Stimulated activated naive CD8-positive, alpha-beta T cell treated with anti-CD3 and anti-CD28 coated beads, Interleukin-15, Interleukin-2, amounts not matched to agents 100 ng/mL and 50 ng/mL, for 24 hours (primary cell): ENCODE measurements around the gene CD302.
A peak's percentile ranks its signal among the peaks of the same experiment; 100 is the strongest.
"Not testable (repeated sequence)": the region's sequence is repeated elsewhere in the genome, so short reads cannot be mapped to it uniquely, and the experiment has no call there.

Experiments
- H3K27ac Mint-ChIP-seq: one replicate; pipeline ENCODE4 v1.8.0; 2021; ENCODE audit warnings: mild to moderate bottlenecking, mixed read lengths
- H3K27me3 Mint-ChIP-seq: one replicate; pipeline ENCODE4 v1.8.0; 2021; ENCODE audit warnings: mixed read lengths
- H3K36me3 Mint-ChIP-seq: one replicate; pipeline ENCODE4 v1.8.0; 2021; ENCODE audit warnings: low read depth, mixed read lengths
- H3K4me1 Mint-ChIP-seq: one replicate; pipeline ENCODE4 v1.8.0; 2021; ENCODE audit warnings: low read depth, mixed read lengths
- H3K4me3 Mint-ChIP-seq: one replicate; pipeline ENCODE4 v1.8.0; 2021; ENCODE audit warnings: mild to moderate bottlenecking, mixed read lengths
- H3K9me3 Mint-ChIP-seq: one replicate; pipeline ENCODE4 v1.8.0; 2021; ENCODE audit warnings: mixed read lengths

The CD302 gene, protein sequence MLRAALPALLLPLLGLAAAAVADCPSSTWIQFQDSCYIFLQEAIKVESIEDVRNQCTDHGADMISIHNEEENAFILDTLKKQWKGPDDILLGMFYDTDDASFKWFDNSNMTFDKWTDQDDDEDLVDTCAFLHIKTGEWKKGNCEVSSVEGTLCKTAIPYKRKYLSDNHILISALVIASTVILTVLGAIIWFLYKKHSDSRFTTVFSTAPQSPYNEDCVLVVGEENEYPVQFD

DNA sequence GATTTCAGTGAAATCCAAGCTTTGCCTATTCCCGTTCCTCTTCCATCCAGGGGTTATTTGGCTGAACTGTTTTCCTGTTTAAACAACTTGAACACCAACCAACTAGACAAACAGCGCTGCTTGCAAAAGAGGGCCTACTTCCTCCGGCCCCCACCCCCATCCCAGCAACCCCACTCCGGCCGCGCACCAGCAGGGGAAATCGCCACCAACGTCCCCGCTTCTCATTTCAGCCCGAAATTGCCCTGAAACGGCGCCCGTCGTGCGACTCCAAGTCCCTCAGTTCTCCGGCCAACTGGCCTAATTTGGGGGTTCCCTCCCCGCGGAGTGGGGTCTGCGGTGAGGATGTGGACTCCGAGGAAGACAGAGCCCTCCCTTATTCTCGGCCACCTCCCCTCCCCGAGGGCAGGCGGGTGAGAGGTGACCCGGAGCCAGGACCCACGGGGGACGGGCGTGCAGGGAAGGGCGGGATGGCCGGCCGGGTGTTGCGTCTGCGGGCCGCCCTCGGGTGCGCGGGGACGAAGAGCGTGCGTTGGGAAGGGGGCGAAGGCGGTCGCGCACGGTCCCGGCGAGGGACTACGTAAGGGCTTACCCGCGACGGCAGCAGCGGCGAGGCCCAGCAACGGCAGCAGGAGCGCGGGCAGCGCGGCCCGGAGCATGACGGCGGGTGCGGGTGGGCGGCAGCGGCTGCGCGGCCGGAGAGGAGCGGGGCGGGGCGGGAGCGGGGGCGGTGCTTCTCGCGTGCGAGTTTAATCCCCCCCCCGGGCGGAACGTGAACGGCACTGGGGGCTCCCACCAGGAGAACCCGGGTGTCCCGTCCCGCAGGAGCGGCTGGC, at the start of gene CD302:
CD302 (minus strand) TSS at position 666 of the 833 bp plus-strand sequence; CDS start at position 656, 10 bp downstream.
- H3K36me3 Mint-ChIP-seq: peaks cover 5% of the 10 kb centered on the region
- H3K4me3 Mint-ChIP-seq: peak within 1 kb of the TSS; percentile 75
- peaks cover 37% of the 10 kb centered on the region for H3K27me3 Mint-ChIP-seq
- H3K4me1 Mint-ChIP-seq: peaks cover 24% of the 10 kb centered on the region
- no peaks in the 10 kb centered on the region for H3K9me3 Mint-ChIP-seq
- peak within 1 kb of the TSS; percentile 36 for H3K27ac Mint-ChIP-seq

DNA sequence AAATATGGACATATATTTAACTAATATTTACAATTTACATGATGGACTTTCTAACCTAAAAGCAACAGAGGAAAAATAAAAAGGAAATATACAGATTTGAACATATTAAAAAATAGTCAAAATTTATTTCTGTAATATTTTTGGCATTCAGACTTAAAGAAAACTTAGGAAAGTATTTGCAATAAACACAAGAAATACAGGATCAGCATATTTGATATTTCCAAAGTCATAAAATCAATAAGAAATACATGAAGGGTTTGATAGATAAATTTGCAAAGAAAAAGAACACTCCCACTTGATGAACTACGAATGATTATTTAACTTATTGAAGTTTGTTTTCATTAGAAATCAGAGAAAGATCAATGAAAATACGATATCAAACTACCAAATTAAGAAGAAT, 48.6 kb upstream of the CD302 start:
- no peak overlapping the region for H3K27ac Mint-ChIP-seq
- H3K4me1 Mint-ChIP-seq: peaks cover 3% of the 10 kb centered on the region

DNA sequence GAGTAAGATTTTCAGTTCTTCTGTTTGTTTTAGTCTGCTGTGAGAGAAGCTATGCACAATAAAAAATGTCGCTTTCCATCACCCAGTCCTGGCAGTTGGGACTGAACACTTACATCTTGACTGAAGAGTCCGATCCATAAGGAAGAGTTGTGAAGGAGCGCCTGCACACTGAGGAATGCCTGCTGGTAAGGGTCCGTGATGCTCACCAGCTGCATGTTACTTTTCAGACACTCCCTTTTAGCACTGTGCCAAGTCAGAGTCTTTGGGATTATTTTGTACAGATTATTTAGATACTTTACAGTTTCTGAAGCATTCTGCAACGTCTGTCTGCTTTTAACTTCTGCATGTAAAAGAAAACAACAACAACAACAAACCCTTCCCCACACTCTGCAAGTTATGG, 42.6 kb upstream of the CD302 start:
- H3K4me3 Mint-ChIP-seq: no peak overlapping the region
- H3K27me3 Mint-ChIP-seq: no peaks in the 10 kb centered on the region
- H3K4me1 Mint-ChIP-seq: peaks cover 3% of the 10 kb centered on the region
- no peaks in the 10 kb centered on the region for H3K9me3 Mint-ChIP-seq
- no peak overlapping the region for H3K27ac Mint-ChIP-seq
- H3K36me3 Mint-ChIP-seq: peaks cover 52% of the 10 kb centered on the region

More for the DNA sequence above, 48.6 kb upstream of the CD302 start:
- Mint-ChIP-seq H3K27me3 (no peaks in the 10 kb centered on the region), H3K4me3 (no peak overlapping the region), H3K9me3 (no peaks in the 10 kb centered on the region), H3K36me3 (peaks cover 52% of the 10 kb centered on the region)

DNA sequence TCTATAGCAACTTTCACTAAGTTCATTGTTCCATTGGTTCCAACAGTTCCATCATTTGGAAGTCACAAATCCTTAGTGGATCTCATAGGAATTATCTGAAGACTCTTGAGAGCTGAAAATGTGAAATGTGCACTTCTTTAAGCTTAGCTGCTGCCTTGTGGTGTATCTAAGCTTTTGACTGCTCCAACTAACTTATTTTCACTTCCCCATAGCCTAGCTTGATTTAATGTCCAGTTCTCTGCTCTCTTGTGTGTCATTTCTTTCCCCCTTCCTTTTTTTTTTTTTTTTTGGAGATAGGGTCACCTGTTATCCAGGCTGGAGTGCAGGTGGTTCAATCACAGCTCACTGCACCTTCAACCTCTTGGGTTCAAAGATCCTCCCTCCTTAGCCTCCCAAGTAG, 34.9 kb upstream of the CD302 start:
- no peaks in the 10 kb centered on the region for H3K4me1 Mint-ChIP-seq
- H3K27ac Mint-ChIP-seq: no peak overlapping the region
- H3K27me3 Mint-ChIP-seq: no peaks in the 10 kb centered on the region
- no peaks in the 10 kb centered on the region for H3K9me3 Mint-ChIP-seq
- H3K36me3 Mint-ChIP-seq: peaks cover 73% of the 10 kb centered on the region
- H3K4me3 Mint-ChIP-seq: no peak overlapping the region

DNA sequence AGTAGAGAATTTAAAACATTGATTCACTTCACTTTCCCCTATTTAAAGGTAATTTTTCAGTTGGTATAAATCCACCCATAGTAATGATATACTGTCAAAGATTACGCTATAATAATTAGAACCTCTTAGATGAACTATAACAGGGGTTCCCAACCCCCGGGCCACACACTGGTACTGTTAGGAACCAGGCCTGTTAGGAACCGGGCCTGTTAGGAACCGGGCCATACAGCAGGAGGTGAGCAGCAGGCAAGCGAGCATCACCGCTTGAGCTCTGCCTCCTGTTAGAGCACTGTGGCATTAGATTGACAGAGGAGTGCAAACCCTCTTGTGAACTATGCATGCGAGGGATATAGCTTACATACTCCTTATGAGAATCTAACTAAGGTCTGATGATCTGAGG, 34.0 kb upstream of the CD302 start:
- no peaks in the 10 kb centered on the region for H3K27me3 Mint-ChIP-seq

DNA sequence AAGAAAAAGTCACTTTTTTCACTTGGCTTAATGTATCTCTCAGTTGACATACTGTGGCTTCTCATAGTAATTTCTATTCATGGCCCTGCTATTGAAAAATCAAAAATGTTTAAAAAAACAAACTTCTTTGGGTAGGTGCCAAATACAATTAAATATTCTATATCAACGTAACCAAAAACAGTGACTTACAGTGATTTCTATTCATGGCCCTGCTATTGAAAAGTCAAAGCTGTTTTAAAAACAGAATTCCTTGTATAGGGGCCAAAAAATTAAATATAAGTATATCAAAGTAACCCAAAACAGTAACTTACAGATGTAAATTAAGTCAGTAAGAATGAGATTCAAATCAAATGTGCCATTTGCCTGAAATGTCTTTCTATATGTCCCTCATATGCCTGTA, 31.4 kb upstream of the CD302 start:
- Mint-ChIP-seq H3K4me1 (peaks cover 6% of the 10 kb centered on the region), H3K36me3 (peaks cover 86% of the 10 kb centered on the region), H3K27me3 (no peaks in the 10 kb centered on the region), H3K4me3 (no peak overlapping the region), H3K9me3 (no peaks in the 10 kb centered on the region), H3K27ac (no peak overlapping the region)

More for the DNA sequence above, 34.0 kb upstream of the CD302 start:
- Mint-ChIP-seq H3K27ac (no peak overlapping the region), H3K4me3 (no peak overlapping the region), H3K4me1 (no peaks in the 10 kb centered on the region), H3K9me3 (no peaks in the 10 kb centered on the region), H3K36me3 (peaks cover 73% of the 10 kb centered on the region)

DNA sequence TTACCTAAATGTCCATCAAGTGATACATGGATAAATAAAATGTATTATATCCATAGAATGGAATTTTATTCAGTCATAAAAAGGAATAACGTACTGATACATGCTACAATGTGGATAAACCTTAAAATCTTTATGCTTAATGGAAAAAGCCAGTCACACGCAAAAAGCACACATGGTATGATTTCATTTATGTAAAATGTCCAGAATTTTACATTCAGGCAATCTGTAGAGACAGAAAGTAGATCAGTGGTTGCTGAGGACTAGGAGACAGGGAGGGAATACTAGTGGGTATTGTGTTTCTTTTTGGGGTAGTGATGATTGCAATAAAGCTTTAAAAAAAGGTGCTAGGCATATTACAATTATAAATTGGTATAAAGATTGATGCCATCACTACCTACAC, 30.7 kb upstream of the CD302 start:
- H3K4me3 Mint-ChIP-seq: no peak overlapping the region
- H3K27ac Mint-ChIP-seq: peak overlapping the region; percentile 45
- no peaks in the 10 kb centered on the region for H3K9me3 Mint-ChIP-seq
- H3K27me3 Mint-ChIP-seq: no peaks in the 10 kb centered on the region
- peaks cover 90% of the 10 kb centered on the region for H3K36me3 Mint-ChIP-seq
- peaks cover 6% of the 10 kb centered on the region for H3K4me1 Mint-ChIP-seq

DNA sequence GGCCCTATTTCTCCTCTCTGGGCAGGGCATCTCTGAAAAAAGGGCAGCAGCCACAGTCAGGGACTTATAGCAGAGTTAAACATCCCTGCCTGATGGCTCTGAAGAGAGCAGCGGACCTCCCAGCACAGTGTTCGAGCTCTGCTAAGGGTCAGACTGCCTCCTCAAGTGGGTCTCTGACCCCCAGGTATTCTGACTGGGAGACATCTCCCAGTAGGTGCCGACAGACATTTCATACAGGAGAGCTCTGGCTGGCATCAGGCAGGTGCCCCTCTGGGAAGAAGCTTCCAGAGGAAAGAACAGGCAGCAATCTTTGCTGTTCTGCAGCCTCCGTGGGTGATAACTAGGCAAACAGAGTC, 24.4 kb upstream of the CD302 start:
- H3K27me3 Mint-ChIP-seq, H3K4me1 Mint-ChIP-seq, H3K27ac Mint-ChIP-seq, H3K4me3 Mint-ChIP-seq, H3K9me3 Mint-ChIP-seq: not testable (repeated sequence)
- peaks cover 78% of the 10 kb centered on the region for H3K36me3 Mint-ChIP-seq

DNA sequence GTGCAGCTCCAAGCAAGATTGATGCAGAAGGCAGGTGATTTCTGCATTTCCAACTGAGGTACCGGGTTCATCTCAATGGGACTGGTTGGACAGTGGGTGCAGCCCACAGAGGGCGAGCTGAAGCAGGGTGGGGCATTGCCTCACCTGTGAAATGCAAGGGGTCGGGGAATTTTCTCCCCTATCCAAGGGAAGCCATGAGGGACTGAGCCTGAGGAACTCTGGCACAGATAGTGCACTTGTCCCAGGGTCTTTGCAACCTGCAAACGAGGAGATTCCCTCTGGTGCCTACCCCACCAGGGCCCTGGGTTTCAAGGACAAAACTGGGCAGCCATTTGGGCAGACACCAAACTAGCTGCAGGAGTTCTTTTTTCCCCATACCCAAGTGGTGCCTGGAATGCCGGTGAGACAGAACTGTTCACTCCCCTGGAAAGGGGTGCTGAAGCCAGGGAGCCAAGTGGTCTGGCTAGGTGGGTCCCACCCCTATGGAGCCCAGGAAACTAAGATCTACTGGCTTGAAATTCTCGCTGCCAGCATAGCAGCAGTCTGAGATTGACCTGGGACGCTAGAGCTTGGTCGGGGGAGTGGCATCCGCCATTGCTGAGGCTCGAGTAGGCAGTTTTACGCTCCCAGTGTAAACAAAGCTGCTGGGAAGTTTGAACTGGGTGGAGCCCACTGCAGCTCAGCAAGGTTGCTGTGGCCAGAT, 23.9 kb upstream of the CD302 start:
- peaks cover 78% of the 10 kb centered on the region for H3K36me3 Mint-ChIP-seq
- not testable (repeated sequence) for H3K27me3 Mint-ChIP-seq, H3K4me3 Mint-ChIP-seq, H3K27ac Mint-ChIP-seq, H3K9me3 Mint-ChIP-seq, H3K4me1 Mint-ChIP-seq

DNA sequence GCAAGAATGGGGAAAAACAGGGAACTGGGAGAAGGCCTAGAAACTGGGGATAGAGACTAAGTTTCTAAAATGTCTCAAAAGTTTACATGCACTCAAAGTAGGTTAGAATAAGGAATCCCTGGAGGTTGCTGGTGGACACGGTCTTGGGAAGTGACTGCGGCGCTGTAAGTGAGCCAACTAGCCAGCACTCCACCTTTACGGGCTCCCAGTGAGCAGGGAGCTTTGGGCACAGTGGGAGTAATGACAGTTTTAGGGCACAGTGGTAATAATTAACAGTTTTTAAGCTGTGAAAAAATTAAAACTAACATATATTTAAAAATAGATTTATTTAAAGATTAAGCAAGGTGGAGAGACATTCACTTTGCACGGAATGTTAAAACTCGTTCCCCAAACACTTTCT, 20.9 kb upstream of the CD302 start:
- H3K9me3 Mint-ChIP-seq: no peaks in the 10 kb centered on the region
- H3K27me3 Mint-ChIP-seq: no peaks in the 10 kb centered on the region
- peaks cover 67% of the 10 kb centered on the region for H3K36me3 Mint-ChIP-seq
- H3K4me3 Mint-ChIP-seq: no peak overlapping the region
- H3K4me1 Mint-ChIP-seq: no peaks in the 10 kb centered on the region
- H3K27ac Mint-ChIP-seq: no peak overlapping the region

DNA sequence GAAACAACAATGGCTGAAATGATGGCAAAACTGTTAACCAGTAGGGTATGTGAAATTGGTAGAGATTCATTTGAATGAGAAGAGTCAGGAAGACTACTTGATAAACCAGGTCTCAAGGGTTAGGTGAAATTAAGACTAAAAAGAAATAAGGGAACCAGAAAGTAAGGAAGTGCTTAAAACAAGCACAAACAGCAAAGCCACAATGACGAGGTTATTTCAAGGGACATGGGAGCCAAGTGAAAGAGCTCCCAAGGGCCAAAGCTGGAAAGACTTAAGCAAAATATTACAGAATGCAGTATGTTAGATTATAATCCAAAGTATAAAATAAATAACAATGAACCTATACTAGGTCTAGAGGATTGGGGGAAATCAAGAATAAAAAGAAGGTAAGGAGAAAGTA, 19.3 kb upstream of the CD302 start:
- Mint-ChIP-seq H3K4me3 (no peak overlapping the region), H3K27me3 (no peaks in the 10 kb centered on the region), H3K27ac (no peak overlapping the region), H3K36me3 (peaks cover 67% of the 10 kb centered on the region), H3K4me1 (no peaks in the 10 kb centered on the region), H3K9me3 (no peaks in the 10 kb centered on the region)

DNA sequence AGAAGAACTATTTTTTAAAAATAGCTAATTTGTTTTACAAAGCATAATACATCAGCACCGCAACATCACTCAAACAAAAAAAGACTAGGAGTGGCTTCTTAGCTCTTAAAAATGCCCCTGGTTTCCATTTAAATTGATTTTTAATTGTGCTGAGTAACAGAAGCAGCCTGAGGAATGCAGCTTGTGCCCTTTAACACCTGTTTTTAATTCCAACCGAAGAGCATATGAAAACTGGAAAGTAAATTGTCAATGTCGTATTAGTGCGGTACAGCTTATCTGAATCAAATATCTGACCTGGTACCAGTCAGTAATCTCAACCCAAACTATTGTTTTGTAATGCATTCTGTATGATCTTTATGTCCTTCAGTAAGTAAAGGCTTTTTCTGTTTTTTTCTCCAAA, 13.2 kb upstream of the CD302 start:
- no peaks in the 10 kb centered on the region for H3K27me3 Mint-ChIP-seq
- H3K36me3 Mint-ChIP-seq: peaks cover 59% of the 10 kb centered on the region
- H3K4me3 Mint-ChIP-seq: no peak overlapping the region
- H3K4me1 Mint-ChIP-seq: no peaks in the 10 kb centered on the region
- H3K9me3 Mint-ChIP-seq: no peaks in the 10 kb centered on the region
- H3K27ac Mint-ChIP-seq: no peak overlapping the region

DNA sequence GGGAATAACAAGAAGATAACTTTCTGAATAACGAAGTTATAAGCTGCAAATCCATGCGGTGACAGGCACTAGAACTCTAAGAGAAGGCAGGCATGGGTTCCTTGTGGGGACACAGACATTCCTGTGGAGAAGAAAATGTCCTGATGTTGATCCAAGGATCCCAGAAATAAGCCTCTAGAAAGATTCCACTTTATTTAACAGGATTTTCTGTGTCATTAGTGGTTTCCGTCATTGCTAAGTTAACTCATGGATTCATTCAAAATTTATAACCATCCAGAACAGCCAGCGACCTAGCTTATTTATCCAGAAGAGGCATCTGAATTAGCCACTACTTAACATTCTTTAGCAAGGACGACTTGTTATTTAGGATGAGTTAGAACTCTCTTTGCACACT, 10.0 kb upstream of the CD302 start:
- Mint-ChIP-seq H3K27me3 (no peaks in the 10 kb centered on the region), H3K4me1 (peaks cover 3% of the 10 kb centered on the region), H3K36me3 (peaks cover 49% of the 10 kb centered on the region), H3K27ac (no peak overlapping the region), H3K9me3 (no peaks in the 10 kb centered on the region), H3K4me3 (no peak overlapping the region)

DNA sequence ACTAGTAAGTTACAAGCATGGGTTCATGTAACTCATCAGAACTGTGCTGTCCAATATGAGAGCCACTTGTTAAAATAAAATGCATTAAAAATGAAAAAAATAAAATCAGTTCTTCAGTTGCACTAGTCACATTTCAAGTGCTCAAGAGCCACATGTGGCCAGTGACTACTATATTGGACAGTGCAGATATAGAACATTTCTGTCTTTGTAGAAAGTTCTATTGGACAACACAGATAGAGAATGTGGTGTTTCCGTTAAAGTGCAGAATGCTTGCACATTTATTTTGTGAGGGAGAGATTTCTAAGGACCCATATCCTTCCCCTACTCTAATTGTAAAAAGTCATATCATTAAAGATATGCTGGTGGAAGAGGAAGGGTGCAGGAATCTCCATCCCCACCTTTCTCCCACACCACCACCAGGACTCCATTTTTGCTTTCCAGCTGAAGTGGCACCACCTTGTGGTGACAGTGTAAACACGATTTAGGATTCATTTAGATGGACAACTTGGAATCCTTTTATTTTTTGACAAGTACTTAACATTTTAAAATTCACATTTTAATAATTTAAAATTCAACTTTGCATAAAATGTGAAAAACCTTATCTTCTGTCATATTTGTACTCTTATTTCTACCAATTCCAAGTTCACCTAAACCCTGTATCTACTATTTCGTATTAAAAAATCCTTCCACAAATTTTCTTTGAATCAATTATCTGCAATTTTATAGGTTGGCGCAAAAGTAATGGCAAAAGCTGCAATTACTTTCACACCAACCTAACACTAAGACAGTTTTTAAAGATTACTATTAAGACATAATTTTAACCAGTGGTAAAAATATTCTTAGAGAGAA, 9.4 kb upstream of the CD302 start:
- no peaks in the 10 kb centered on the region for H3K27me3 Mint-ChIP-seq
- peaks cover 44% of the 10 kb centered on the region for H3K36me3 Mint-ChIP-seq
- H3K4me1 Mint-ChIP-seq: peaks cover 3% of the 10 kb centered on the region
- H3K27ac Mint-ChIP-seq: no peak overlapping the region
- H3K4me3 Mint-ChIP-seq: no peak overlapping the region
- H3K9me3 Mint-ChIP-seq: no peaks in the 10 kb centered on the region
